ENCODE results near the gene SIGLEC10. TPM values are rescaled to one million over a fixed set of nuclear protein-coding genes. Genes with fewer than 3 reads are reported as not detected.
"Not testable (repeated sequence)": the region's sequence is repeated elsewhere in the genome, so short reads cannot be mapped to it uniquely, and the experiment has no call there.

SIGLEC10 gene
- total RNA-seq, 1 donor from 2014 or later = 1.2 TPM

DNA sequence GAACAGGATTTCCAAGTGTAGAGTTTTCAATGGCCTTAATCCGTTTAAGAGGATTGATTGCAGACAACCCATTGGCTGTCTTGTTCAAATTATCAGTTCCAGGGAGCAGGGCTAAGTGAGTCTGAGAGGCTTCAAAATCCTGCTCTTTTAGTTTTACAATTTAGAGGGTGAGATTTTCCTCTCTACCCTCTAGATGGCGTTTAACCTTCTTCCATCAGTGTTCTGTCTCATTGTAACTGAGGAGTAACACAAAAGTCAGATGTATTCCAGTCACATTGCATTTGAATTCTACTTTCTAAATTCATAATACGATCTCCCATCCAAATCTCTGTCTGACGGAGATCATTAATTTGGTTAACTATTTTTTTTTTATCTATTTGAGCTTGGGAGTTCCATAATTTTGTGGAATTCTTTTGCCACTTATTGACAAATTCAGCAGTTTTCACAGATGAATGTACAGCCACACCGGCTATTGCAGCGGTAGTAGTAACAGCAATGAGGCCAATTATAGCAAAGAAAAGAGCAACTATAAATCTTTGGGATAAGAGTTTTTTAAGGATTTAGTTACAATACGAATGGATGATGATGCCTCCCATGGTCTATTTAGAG lies 19.2 kb downstream of the SIGLEC10 start:
- FAIRE-seq = no peak
- no peak for DNase-seq (ENCODE audit: low spot score in 2 of 2)

DNA sequence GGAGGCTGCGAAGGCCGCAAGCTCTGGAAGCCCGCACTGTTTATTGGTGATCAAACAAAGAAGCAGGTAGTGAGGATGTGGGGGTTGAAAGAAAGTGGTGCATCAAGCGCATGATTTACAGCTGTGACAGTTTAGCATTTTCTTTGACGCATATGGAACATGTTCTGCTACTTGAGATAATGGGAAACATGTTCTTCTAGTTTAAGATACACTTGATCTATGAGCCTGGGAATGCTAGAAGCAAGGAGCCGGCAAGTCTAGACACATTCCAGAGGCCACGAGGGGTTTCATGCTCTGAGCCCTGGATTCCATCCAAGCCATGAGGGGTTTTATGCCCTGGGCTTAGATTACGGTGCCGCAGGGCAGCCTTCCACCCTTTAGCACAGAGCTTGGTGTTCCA lies 20.0 kb downstream of the SIGLEC10 start:
- FAIRE-seq; DNase-seq (ENCODE audit: low spot score in 2 of 2): not testable (repeated sequence)

DNA sequence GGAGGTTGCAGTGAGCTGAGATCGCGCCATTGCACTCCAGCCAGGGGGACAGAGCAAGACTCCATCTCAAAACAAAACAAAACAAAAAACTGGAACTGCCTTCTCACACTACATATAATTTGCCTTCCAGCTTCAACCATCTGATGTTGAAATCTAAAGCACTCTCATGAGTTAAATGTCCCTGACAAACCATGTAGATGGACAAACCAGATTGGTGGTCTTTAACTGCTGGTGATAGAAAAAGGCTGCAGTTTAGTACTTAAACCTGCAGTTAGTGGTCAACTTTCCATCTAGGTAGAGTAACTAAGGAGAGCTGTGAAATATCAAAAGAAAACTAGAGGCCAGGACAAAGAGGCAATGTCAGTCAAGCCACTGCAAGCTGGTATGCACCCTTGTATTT lies 21.3 kb downstream of the SIGLEC10 start:
- DNase-seq (ENCODE audit: low spot score in 2 of 2) = no peak
- FAIRE-seq = no peak

DNA sequence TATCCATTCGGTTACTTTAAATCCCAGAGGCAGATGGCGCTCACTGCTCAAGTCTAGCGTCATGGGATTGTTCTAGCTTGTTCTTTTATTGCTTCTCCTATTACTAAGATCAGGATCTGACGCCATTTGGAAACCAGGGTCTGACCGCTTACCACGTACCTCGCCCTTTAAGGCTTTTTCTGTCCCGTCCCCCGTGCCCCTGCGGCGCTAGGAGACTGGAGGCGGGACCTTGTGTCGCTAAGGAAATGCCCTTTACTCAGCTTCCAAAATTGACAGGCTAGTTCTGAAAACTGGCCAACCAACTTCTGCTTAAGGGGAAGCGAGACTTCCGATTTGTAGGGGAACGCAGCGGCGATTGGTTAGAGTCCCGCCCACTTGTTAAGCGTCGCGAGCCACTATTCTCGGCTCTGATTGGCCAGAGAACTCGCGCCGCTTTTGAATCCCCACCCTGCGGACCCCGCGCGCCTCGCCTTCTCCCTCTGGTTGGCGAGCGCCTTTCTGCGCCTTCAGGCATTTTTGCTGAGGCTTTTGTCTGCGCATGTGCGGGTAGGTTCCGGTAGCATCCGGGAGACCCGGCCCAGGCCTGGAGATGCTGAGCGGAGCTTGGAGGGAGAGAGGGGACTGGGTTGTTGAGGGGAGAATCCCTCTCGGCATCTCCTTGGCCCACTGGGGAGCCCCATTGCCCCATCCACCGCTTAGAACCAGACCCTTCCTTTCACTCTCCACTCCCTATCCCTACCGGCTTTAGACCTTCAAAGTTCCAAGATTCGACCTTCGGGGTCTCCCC lies 23.2 kb downstream of the SIGLEC10 start:
- FAIRE-seq = peak; percentile 49
- peak; percentile 79 to 95 for DNase-seq (ENCODE audit: low spot score in 2 of 2)

DNA sequence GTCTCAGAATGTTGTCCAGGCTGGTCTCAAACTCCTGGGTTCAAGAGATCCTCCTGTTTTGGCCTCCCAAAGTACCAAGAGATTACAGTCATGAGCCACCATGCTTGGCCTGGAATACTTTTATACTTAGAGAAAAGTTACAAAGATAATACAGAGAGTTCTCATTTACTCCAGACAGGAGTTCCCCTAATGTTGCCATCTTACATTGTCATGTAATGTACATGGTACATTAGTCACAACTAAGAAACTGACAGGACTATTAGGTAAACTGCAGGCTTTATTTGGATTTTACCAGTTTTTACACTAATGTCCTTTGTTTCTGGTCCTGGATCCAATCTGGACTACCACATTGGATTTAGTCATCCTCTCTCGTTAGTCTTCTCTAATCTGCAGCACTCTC lies 24.7 kb downstream of the SIGLEC10 start:
- FAIRE-seq (no peak), DNase-seq (ENCODE audit: low spot score in 2 of 2) (no peak)

DNA sequence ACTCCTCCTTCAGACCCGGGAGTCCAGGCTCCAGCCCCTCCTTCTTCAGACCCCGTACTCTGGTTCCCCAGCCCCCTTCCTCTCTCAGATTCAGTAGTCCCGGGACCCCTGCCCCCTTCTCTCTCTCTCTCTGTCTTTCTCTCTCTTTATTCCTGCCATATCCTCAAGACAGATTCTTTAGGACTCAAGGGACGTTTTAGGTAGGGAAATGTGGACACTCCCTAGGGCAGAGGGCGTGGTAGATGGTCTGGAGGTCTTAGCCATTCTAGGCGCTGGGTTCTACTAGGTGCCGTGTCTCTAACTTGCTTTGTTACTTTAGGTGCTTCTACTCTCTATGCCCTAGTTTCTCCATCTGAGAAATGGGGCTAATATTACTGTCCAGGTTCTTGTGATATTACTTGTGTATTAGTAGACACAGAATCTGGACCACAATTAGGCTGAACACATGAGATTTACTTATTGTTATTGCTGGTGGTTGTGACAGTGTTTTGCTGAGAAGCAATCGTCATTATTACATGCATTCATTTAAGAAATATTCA lies 26.3 kb downstream of the SIGLEC10 start:
- no peak for FAIRE-seq
- DNase-seq (ENCODE audit: low spot score in 2 of 2) = no peak

DNA sequence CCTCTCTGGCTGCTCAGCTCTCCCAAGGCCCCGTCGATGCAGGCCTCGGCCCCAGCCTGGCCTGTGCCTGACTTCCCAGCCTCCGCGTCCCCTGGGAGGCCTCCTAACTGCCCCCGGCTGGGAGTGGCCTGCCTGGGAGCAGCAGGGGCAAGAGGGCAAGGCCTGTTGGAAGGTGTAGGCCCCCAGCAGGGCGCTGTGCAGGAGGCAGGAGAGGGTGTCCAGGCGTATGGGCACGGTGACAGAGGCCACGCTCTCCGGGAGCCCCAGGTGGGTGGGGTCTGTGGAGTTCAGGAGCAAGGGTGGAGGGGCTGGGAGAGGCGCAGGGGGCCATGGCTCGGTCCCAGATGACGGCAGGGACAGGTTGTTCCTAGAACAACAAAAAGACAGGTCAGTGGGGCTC lies 28.3 kb downstream of the SIGLEC10 start:
- no peak for FAIRE-seq

DNA sequence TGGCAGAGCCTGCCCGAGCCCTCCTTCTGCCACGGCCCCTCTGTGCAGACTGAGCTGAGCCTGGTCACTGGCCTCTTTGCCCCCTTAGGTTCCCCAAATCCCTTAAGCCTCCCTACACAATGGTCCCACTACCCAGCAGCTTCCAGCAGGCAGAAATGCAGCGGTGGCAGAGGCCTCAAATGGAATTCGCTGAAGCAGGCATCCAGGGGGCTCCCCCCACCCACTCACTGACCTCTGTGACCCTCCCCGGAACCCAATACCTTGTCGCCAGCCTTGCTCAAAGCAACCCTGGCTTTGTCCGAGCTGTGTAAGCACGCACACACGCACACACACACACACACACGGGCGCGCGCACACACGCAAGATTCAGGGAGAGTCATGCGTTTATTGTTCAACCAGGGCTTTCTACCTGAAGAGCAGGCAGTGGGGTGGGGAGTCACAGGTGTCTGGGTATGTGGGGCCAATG lies 29.5 kb downstream of the SIGLEC10 start, which contains the start of gene LIM2:
Gene LIM2, minus strand, starts transcription at position 51 of the 466 bp plus-strand sequence. CDS start 531 bp downstream, outside the sequence.
- no peak for DNase-seq (ENCODE audit: low spot score in 2 of 2)
- no peak for FAIRE-seq

More for the DNA sequence above, 28.3 kb downstream of the SIGLEC10 start:
- DNase-seq (ENCODE audit: low spot score in 2 of 2) = peak in 1 of 2 donors; percentile 1

DNA sequence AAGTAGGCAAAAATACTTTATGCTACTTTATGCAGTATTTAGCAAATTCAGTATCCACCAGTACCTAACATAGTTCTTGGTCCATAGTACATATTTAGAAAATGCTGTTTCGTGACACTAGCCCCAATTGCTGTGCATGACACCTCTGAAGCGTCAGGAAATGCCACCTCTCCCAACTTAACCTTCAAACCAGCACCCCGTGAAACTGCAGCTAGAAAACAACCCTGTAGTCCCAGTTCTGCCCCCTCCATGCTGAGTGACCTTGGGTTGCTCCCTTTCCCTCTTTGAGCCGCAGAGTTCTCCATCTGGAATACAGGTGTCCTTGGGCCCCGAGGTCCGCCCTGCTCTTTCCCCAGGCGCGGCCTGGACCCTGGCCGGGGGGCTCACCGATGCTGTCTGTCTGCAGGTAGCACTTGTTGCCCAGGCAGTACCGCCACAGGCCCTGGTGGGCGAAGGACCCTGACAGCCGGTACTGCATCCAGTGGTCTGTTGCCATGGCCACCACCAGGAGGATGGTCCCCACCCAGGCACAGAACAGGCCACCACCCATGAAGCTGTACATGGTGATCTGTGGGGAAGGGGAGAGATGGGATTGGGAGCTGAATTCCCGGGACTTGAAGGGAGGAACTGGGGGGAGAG lies 30.4 kb downstream of the SIGLEC10 start:
- DNase-seq (ENCODE audit: low spot score in 2 of 2) (peak in 1 of 2 donors; percentile 2), FAIRE-seq (no peak)

DNA sequence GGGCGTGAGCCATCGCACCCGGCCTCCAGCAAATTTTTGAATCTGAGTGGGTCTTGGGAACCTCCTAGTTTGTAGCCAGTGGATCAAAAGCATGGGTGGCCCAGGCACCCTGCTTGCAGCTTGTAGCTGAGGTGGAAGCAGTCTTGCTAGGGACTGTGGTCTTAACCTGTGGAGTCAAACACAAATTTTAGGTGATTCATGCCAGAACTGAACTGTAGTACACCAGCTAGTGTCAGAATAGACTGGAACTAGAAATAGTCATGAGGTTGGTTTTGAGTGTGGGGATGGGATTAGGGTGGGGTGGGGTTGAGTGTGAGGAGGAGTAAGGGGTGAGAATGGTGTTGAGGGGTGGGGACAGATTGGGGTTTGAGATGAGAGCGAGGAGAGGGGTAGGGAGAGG lies 35.4 kb downstream of the SIGLEC10 start:
- DNase-seq (ENCODE audit: low spot score in 2 of 2) = no peak
- FAIRE-seq = no peak

DNA sequence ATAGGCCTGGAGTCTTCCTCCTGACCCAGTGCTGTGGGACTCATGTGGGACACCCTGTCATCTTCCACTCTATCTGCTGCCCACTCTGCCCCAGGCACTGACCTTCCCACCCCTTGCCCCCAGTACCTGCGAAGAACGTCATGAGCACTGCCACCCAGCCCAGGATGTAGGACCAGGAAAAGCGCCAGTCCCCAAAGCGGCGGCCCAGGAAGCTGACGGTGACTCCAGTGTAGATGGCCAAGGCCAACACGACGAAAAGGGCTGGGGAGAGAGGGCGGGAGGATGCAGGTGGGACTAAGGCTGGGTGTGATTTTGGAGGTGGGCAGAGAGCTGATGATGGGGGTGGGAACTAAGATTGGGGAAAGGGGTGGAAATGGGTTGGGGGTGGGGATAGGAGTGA lies 37.1 kb downstream of the SIGLEC10 start:
- FAIRE-seq (no peak), DNase-seq (ENCODE audit: low spot score in 2 of 2) (no peak)

DNA sequence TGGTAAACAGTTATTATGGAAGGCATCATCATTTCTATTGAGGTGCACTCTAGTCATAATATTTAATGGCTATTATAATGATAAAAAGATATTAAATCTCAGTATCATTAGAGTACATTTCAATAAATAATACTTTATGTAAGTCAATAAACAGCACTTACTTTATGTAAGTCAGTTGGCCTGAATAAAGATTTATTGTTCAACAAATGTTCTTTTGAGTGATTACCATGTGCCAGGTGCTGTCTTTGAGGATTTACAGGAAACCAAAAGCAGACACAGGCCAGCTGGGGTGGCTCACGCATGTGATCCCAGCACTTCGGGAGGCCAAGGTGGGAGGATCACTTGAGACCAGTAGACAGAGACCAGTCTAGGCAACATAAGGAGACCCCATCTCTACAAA lies 40.0 kb downstream of the SIGLEC10 start:
- FAIRE-seq = no peak
- no peak for DNase-seq (ENCODE audit: low spot score in 2 of 2)

DNA sequence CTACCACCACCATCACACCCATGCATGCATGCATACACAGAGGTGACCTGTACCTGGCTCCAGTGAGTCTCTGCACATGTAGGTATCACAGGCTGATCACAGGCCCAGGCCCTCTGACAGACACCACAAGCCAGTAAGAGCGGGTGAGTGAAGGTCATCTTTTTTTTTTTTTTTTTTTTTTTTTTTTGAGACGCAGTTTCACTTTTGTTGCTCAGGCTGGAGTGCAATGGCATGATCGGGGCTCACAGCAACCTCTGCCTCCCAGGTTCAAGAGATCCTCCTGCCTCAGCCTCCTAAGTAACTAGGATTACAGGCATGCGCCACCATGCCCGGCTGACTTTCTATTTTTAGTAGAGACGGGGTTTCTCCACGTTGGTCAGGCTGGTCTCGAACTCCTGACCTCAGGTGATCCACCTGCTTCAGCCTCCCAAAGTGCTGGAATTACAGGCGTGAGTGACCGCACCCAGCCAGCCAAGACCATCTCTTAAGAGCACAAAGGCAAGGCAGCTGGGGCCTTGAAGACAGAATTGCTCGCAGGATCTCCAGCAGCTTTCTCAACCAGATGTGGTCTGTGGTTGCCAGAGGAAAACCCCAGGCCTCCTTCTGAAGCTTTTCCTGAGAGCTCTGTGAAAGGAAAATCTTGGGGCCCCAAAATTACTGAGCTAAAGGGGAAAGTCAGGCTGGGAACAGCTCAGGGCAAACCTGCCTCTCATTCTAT lies 41.8 kb downstream of the SIGLEC10 start:
- no peak for FAIRE-seq
- DNase-seq (ENCODE audit: low spot score in 2 of 2) = no peak

DNA sequence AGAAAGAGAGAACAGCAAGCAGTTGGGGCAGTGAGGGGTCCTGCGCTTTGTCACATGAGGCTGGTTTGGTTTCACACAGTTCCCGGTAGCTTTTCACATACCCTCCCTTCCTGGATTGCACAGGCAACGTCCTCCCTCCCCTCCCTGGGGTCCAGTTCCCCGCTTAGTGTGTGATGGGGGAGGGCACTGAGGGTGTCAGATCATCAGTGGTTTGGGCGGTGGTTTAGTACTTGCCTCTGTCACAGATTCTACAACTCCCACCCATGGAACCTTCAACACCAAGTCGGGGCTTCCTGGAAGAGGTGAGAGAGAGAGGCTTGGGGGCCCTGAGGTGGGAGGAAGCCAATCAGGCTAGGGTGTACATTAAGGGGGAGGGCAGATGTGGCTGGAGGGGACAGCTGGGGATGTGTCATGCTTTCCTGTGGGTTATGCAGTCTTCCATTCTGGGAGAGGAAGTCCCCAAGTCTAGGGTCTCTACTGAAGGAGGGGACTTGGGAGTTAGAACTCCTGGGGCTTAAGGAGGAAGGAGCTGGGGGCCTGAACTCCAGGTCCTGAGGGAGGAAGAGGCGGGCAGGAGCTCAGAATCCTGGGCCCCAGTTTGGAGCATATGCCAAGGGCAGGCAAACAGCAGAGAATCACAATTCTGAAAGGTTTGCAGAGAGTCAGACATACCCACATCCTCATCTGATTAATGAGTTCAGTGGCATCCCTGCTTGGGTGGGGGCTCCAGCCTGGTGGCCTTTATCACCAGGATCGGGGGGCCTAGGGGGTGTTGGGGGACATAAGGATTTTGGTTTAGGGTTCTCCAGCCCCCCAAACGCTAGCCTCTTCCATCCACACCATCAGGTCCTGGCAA lies 44.6 kb downstream of the SIGLEC10 start, which contains the start of gene NKG7:
Gene NKG7, minus strand, starts transcription at position 6 of the 856 bp plus-strand sequence. CDS start 119 bp downstream, outside the sequence.
- FAIRE-seq (no peak), DNase-seq (ENCODE audit: low spot score in 2 of 2) (no peak)

DNA sequence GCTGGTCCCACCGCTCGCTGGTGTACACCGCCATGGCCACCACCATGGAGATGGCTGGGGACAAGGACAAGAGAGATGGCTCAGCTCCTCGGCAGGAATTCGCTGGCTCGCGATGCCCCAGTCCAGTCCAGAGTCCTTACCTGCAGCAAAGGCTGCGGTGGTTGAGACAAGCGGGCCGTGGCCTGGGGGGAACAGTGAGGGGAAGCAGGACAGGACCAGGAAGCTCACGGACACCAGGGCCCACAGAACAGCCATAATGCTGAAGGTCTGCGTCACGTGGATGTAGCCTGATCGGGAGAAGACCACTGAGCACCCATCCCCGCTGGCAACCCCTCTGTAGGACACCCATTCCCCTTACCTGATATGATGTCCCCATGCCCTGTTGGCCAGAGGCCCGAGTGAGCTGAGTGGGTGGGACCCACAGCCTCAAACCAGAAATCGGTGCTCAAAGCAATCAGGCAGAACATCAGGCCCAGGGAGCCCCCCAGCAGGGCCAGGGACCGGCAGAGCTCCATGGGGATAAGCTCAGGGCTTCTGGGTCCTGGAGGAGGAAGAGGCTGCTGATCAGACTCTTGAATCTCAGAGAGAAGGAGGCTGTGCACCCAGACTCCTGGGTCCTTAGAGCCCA lies 45.3 kb downstream of the SIGLEC10 start:
- no peak for DNase-seq (ENCODE audit: low spot score in 2 of 2)
- FAIRE-seq = no peak

DNA sequence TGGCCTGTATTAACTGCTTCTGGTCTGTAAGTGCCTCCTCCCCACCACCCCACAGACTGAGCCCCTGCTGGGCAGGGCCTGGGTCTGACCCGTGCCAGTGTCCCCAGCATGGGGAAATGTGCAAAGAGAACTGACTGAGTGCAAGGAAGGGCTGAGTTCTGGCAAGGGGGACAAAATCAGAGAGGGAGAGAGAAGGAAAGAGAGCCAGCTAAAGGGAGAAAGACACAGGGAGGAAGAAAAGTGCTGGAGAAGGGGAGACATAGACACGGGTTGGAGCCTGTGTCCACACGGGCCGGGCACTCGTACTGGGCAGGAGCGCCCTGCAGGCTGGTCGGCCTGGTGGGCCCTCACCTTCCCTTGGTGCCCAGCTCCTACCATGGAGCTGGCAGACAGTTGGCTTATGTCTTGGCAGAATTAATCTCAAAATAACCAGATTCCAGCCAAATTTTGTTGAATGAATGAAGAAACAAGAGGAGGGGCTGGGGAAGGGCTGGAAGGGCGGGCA lies 46.2 kb downstream of the SIGLEC10 start:
- no peak for DNase-seq (ENCODE audit: low spot score in 2 of 2)

DNA sequence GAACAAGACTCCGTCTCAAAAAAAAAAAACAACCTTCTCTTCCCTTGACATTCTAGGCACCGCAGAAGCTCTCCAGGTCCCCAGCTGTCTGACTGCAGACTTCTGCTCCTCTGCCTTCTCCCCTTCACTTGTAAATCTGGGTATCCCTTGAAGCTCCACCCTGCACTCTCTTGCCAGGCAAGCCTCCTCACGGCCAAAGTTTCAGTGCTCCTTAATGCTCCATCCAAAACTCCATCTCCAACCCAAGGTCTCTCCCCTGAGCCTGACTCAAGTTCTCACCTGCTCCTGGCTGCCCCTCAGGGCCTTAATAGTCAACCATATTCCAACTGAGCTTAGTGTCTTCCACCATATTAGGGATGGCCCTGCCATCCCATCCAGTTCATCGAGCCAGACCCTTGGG lies 47.2 kb downstream of the SIGLEC10 start:
- no peak for DNase-seq (ENCODE audit: low spot score in 2 of 2)
- FAIRE-seq = no peak

More for the DNA sequence above, 46.2 kb downstream of the SIGLEC10 start:
- no peak for FAIRE-seq
